Measurements from ENCODE around the gene FRAS1.
A peak's percentile ranks its signal among the peaks of the same experiment; 100 is the strongest.

FRAS1 gene

GRCh38 chr4:78372355-78372988 lies 315.3 kb downstream of the FRAS1 start:
- DNase-seq, result no peak

DNA sequence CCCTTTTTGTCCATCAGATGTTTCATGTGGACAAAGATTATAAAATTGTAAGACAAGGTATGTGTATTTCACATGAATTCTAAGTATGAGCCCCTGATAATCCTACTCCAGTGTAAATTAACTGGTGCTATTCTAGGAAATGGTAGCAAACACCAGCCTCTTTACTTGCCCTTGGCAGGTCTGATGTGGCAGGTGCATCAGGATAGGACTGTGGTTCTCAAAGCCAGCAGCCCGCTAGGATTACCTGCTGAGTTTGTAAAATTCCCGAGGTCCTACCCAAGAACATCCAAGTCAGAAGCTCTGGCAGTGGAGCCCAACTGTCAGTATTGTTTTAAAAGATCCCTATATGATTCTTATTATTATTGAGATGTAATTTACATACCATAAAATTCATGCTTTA lies 320.4 kb downstream of the FRAS1 start:
- no peak for DNase-seq

- no peak for DNase-seq
Observed at GRCh38 chr4:78379040-78379439, 321.9 kb downstream of the FRAS1 start.

- DNase-seq, result peak; percentile 9
Observed at GRCh38 chr4:78379991-78380729, 323.0 kb downstream of the FRAS1 start.

DNA sequence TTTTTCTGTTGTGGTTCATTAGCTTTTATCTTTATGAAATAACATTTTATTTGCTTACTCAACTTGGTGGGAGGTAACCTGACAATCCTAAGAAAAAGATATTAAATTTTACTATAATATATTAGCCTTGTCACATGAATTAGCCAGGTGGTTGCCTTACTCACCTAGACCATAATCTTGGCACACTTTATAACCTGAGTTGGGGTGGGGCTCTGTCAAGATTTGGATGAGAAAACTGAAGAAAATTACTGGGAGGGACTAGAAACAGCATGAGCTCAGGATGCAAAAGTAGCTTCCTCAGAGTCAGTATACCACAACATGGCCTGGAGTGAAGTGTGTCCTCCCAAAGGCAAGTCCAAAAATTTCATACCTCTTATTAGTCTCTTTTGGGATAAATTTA lies 329.6 kb downstream of the FRAS1 start:
- no peak for DNase-seq

DNA sequence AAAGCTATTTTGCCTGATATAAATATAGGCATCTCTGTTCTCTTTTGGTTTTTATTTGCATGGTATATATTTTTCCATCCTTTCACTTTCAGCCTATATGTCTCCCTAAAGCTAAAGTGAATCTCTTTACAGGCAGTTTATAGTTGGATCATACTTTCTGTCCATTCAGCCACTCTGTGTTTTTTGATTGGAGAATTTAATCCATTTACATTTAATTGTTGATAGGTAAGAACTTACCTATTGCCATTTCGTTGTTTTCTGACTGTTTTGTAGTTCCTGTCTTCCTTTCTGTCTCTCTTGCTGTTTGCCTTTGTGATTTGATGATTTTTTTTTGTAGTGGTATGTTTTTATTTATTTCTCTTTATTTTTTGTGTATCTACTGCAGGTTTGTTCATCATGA lies 338.5 kb downstream of the FRAS1 start:
- DNase-seq, result no peak

GRCh38 chr4:78396613-78397291 lies 339.6 kb downstream of the FRAS1 start:
- DNase-seq, result no peak

- DNase-seq, result no peak
Observed at GRCh38 chr4:78397292-78397630, 340.1 kb downstream of the FRAS1 start.

GRCh38 chr4:78409612-78410202 lies 352.6 kb downstream of the FRAS1 start:
- no peak for DNase-seq

DNA sequence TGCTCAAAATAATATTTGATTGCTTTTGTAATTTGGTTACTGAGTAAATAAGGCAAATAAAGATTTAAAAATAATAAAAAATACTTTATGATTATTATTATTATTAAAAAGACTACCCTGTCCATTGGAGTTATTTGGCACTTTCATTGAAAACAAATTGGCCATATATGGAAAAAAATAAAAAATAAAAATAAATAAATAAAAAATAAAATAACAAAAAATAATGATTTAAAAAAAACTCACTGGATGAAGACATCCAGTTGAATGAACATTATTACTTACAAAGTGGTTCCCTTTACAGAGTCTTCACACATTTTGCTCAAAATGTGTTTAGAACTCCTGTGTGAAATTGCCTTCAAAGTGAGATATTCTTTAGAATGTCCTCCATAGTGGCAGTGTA lies 353.1 kb downstream of the FRAS1 start:
- DNase-seq, result no peak

DNA sequence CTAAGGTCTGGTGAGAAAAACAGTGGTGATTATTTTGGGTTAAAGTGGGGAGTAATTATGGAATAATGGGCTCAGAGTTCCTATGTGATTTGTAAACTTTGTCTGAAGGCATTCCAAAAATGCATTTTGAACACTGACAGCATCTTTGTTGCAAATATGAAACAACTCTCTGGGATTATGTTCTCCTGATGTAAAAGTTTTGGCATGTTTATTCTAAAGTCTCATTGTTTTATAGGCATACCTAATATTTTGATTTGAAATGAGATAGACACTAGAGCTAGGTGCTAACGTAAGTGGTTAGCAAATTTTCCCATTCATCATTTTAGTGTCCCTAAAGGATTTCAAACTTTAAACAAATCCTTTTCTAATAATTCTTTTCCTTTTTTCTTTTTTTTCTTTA lies 353.6 kb downstream of the FRAS1 start:
- no peak for DNase-seq

DNA sequence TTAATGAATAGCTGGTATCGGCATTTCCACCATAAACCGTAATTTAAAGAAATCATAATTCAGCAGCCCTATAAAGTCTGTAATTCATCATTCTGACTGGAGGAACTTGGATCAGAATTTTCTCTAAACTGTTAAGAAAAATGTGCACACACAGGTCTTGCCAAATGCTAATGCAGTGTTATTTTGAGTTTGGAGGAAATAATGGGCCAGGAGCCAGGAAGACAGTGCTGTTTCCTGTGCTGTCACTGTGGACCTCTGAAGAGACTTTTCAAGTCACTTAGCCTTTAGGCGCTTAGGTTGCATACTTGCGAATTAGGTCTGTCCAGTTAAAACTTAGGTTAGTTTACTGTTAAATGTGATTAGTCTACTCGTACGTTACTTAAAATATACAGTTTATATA lies 357.0 kb downstream of the FRAS1 start:
- DNase-seq, result no peak

GRCh38 chr4:78417603-78418002 lies 360.5 kb downstream of the FRAS1 start:
- DNase-seq, result no peak

- no peak for DNase-seq
Observed at GRCh38 chr4:78418406-78418805, 361.3 kb downstream of the FRAS1 start.

DNA sequence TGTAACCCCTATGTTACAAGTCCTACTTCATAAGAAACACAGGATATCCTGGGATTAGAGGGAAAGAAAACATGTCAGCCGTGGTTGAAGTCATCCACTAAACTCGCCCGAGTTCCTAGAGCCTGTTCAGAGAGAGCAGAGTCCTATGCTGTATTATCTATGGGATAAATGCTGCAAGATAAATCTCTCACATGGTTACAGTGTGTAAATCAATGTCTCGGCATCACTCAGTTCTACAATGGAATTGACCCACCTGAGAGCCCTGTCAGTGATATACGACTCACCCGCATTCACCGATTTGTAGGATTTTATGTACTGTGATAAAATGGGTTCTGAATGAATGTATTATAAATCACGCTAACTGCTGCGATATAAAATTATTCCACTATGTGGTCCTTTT lies 366.7 kb downstream of the FRAS1 start:
- no peak for DNase-seq

DNA sequence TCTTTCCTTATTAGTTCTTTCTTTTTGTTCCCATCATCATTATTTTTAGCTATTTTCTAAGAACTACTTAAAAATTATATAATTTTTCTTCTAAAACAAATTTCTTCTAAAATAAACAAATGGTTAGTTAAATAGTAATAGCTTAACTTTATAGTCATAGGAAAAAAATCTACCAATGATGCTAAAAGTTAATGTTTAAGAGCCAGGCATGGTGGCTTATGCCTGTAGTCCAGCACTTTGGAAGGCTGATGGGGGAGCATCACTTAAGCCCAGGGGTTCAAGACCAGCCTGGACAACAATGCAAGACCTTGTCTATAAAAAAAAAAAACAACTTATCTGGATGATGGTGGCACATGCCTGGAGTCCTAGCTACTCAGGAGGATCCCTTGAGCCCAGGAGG lies 367.3 kb downstream of the FRAS1 start:
- DNase-seq, result no peak

DNA sequence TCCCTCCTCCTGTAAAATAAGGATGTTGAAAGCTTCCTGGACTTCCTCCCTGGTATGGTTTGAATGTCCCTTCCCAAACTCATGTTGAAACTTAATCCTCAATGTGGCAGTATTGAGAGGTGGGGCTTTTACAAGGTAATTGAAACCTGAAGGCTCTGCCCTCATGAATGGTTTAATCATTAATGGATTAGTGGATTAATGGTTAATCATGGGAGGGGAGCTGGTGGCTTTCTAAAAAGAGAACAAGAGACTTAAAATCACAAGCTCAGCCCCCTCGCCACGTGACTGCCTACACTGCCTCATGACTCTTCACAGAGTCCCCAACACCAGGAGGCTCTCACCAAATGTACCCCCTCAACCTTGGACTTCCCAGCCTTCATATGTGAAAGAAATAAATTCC lies 369.8 kb downstream of the FRAS1 start:
- no peak for DNase-seq

- DNase-seq, result no peak
Observed at GRCh38 chr4:78428996-78429395, 371.9 kb downstream of the FRAS1 start.

DNA sequence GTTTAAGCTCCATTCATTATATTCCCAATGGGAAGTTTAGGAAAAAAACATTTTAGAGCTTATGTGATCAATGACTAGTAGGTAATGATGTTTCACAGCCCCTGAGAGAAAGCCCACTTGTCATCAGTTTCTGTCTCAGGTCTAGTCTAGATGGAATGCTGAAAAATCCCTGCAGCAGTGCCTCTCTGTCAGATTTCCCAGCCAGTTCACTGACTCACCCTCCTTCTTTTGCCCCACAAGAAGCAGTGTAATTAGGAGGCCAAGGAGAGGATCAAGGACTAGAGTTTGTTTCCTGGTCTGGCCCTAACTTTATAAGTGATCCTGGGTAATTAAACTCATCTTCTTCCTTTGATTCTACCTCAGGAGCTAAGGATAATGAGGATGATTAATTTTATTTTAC lies 375.8 kb downstream of the FRAS1 start:
- DNase-seq, result peak; percentile 31

DNA sequence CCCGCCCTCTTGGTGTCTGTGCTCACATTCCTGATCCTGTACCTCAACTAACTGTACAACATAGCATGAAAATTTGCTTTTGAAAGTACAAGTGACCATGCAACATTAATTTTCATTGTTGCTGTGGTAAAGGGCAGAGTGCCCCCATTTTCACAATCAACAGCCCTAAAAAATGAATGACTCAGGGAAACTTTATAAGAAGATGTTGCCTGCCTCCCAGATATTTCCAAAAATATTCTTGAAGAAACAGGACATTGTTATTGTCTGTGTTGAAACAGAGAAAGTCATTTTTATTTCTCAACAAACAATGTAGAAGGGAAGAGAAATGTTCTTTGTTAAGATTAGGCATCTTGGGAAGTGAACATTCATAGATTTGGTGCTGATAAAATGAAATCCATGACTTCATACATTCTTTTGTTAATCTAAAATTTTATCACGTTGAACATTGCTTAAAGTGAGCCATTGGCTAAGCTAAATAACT lies 380.5 kb downstream of the FRAS1 start:
- no peak for DNase-seq

DNA sequence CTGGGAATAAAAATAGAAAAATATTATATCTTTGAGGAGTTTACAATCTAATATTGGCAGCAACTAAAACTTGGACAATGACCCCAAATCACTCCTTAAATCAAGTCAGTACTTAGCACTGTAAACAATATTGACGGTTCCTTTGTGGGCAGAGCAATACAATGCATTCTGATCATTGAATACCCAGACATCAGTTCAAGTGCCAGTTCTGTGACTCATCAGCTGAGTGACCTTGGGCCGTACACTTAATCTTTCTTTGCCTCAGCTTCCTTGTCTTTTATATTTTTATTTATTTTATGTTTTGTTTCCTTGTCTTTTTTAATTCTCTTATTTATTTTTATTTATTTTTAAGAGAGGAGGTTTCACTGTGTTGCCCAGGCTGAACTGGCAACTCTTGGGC lies 382.2 kb downstream of the FRAS1 start:
- DNase-seq, result peak; percentile 26

- no peak for DNase-seq
Observed at GRCh38 chr4:78441756-78442155, 384.6 kb downstream of the FRAS1 start.

DNA sequence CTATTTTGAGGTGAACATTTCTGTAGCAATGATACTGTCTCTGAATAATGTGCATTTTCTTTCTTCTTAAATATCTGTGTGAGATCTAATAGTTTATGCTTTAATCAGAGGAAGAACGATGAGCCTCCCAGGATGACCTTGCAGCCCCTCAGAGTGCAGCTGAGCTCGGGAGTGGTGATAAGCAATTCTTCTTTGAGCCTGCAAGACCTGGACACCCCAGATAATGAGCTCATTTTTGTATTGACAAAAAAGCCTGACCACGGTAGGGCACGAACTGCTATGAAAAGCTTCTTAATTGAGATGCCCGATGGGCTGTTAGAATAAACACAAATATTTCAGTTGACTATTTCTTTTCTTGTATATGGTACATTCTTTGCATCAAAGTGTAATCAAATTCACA lies 389.5 kb downstream of the FRAS1 start:
- DNase-seq, result no peak

DNA sequence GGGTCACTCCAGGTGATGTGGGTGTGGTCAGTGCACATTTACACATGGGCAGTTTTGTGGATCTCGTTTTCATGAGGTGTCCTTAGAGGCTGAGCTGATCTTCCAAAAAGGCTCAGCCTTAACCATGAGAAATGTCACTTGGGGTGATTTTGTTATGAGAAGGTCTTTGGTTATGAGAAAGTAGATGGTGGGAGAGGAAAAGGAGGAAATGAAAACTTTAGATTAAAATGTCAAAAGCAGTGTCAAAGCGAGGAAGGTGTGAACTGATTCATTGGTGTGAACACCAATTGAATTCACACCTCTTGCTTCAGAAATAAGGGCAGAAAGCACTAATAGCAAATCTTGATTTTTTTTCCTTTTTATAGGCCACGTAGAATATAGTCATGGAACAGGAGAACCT lies 394.3 kb downstream of the FRAS1 start:
- no peak for DNase-seq

Measured in HCEC 1CT (cell line).